HG02623 (cell line): ENCODE measurements around the gene DNMT1.
A peak's percentile ranks its signal among the peaks of the same experiment; 100 is the strongest.

ENCODE experiments used
- ATAC-seq: cut with Tn5 transposase; IDR thresholded peaks from one replicate; pipeline ENCODE4 v1.9.1; 2021; ENCODE audit warnings: moderate library complexity; ENCODE audit not compliant: unreplicated experiment

Gene DNMT1

DNA sequence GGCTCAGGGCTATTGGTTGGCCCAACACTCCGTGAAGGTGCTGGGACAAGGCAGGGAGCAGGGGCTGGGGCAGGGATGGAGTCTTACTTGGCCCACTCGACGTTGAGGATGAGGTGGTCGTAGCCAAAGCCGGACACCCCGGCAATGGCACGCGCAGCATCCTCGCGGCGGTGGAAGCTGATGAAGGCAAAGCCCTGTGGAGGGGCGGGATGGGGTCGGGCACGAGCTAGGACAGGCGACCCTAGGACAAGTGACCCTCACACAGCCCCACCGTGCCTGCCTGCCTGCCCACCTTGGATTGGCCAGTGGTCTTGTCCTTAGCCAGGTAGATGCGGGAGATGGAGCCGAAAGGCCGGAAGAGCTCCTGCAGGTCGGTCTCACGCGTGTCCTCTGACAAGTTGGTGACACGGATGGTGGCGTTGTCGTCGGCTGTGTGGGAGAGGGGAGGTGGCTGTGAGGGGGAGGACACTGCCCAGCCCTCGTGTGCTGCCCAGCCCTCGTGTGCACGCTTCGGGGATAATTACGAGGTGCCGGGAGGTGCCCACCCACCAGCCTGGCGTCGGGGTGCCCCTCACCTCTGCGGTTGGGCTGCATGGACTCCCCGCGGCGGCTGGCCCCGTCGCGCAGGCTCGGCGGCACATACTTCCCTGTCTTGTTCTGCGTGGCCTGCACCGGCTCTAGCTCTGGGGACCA is 79.2 kb downstream of the DNMT1 start:
- no peak for ATAC-seq

DNA sequence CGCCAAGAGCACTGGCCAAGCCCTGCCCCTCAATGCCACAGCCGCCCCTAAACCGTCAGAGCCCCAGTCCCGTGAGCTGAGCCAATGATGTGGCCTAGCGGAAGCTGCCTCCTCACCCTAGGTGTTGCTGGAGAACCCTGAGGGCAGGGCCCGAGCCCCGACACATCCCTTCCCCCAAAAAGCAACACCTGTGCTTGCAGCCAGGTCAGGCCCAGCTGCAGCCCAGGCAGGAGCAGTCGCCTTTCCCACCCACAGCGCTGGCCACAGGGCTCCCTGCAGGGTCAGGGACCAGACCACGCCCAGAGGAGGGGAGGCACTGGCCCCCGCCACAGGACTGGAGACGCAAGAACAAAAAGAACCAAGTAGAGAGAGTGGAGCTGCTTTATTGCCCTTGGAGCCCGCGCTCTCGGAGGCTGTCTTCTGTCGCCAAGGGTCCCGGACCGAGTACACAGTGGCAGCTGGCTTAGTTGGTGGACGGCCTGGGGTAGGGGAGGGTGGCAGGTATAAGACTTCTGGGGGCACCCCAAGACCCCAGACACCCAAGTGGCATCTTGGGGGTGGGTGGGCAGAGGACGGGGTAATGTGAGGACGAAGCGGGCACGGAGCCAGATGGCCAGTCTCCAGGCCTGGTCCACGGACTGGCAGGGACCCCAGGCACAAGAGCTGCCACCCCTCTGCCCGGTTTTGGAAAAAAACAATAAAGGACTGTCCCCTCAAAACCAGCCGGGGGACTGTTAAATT is 79.9 kb downstream of the DNMT1 start:
- no peak for ATAC-seq

DNA sequence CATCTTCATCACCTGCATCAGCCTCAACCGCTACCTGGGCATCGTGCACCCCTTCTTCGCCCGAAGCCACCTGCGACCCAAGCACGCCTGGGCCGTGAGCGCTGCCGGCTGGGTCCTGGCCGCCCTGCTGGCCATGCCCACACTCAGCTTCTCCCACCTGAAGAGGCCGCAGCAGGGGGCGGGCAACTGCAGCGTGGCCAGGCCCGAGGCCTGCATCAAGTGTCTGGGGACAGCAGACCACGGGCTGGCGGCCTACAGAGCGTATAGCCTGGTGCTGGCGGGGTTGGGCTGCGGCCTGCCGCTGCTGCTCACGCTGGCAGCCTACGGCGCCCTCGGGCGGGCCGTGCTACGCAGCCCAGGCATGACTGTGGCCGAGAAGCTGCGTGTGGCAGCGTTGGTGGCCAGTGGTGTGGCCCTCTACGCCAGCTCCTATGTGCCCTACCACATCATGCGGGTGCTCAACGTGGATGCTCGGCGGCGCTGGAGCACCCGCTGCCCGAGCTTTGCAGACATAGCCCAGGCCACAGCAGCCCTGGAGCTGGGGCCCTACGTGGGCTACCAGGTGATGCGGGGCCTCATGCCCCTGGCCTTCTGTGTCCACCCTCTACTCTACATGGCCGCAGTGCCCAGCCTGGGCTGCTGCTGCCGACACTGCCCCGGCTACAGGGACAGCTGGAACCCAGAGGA is 80.6 kb downstream of the DNMT1 start:
- ATAC-seq: no peak

DNA sequence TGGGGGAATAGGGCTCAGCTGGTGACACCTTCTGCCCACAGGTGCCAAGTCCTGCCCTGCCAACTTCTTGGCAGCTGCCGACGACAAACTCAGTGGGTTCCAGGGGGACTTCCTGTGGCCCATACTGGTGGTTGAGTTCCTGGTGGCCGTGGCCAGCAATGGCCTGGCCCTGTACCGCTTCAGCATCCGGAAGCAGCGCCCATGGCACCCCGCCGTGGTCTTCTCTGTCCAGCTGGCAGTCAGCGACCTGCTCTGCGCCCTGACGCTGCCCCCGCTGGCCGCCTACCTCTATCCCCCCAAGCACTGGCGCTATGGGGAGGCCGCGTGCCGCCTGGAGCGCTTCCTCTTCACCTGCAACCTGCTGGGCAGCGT is 81.2 kb downstream of the DNMT1 start:
- ATAC-seq: no peak

DNA sequence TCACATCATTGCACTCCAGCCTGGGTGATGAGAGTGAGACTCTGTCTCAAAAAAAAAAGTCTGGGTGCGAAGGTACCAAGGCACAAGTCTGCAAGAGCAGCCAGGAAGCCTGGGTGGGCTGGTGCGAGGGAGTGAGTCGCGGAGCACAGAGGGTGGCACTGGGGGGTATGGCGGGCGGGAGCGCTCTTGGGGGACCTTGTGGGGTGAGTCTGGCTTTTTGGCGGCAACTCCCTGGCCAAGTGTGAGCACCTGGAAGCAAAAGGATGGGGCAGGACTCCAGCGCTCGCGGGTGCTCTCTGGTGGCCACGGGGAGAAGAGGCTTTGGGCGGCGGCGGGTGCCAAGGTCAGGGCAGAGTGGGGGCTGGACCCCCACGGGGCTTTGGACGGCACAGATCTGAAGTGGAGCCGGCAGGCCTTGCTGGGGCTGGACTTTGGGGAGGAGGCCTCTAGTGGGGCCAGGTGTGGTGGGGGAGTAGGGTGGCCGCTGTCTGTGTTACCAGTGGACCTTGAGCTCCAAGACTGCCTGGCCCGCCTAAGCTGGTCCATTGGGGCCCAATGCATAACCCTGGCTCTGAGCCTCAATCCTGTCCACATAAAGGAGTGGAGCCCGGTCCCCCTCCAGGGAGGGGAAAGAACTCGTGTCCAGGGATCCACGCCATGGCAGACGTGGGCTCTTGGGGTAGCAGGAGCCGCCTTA is 81.7 kb downstream of the DNMT1 start:
- no peak for ATAC-seq

DNA sequence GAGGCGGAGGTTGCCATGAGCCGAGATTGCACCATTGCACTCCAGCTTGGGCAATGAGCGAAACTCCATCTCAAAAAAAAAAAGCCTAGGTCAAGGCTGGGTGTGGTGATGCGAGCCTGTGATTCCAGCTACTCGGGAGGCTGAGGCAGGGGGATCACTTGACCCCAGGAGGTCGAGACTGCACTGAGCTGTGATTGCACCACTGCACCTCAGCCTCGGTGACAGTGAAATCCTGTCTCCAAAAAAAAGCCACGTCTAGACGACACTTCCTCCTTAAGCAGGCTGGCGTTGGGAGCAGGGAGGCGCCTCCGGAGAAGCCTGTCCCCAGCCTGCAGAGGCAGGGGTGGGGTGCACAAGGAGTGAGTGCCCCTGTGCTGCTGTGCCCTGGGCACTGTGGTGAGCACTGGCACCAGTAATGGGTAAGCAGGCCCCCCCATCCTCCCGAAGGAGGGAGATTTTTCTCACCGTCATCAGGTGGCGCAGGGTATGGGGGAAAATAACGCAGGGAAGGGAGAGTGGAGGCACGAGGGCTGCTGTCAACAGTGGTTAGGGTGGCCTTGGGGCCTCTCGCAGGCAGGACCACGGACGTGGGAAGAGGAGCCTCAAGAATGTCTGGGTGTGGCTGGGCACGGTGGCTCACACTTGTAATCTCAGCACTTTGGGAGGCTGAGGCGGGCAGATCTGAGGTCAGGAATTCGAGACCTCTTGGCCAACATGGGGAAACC is 82.6 kb downstream of the DNMT1 start:
- ATAC-seq: no peak

DNA sequence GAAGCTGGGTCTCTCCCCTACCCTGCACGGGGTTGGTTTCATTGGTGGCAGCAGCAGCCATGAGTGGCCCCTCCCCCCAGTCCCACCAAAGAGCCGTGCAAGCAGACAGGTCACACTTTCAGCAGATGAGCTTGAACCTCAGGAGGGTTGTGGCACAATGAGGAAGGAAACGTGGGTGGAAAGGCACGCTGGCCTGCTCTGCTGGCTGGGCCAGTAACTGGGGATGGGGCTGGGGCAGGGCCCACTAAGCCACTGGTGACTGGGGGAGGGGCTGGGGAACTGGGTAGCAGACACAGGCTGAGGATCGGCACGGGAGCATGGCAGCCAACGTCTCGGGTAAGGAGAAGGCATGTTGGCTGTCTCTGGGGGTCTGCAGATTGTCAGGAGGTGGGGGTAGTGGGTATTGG is 83.3 kb downstream of the DNMT1 start, which contains the start of gene P2RY11:
P2RY11 (plus strand) TSS at position 289 of the 407 bp plus-strand sequence; CDS start at position 318, 29 bp downstream.
- peak; percentile 37 for ATAC-seq

DNA sequence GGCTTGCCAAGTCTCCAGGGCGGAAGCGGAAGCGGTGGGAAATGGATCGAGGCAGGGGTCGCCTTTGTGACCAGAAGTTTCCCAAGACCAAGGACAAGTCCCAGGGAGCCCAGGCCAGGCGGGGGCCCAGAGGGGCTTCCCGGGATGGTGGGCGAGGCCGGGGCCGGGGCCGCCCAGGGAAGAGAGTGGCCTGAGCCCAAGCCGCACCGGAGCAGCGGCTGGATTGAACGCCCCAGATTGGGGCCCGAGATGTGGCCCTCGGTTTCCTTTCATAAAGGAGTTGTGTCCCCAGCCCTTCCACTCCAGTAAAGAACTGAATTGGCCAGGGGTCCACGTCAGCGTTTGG is 83.8 kb downstream of the DNMT1 start:
- ATAC-seq: no peak

DNA sequence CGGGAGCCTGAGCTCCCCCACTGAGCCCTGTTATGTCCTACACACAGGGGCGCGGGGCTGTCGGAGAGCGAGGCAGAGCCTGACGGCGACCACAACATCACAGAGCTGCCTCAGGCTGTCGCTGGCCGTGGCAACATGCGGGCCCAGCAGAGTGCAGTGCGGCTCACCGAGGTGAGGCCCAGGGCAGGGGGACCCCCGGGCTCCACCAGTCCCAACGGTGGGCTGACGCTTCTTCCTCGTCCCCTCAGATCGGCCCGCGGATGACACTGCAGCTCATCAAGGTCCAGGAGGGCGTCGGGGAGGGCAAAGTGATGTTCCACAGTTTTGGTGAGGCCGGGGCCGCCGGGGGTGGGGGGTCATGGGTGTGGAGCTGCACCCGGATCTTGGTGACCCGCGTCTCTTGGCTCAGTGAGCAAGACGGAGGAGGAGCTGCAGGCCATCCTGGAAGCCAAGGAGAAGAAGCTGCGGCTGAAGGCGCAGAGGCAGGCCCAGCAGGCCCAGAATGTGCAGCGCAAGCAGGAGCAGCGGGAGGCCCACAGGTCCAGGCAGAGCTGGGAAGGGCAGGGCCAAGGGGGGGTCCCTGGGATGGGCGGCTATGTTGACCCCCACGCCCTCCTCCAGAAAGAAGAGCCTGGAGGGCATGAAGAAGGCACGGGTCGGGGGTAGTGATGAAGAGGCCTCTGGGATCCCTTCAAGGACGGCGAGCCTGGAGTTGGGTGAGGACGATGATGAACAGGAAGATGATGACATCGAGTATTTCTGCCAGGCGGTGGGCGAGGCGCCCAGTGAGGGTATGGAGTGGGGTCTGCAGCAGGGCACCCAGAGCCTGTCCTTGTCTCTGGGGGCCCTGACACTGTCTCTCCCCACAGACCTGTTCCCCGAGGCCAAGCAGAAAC is 84.4 kb downstream of the DNMT1 start:
- no peak for ATAC-seq

DNA sequence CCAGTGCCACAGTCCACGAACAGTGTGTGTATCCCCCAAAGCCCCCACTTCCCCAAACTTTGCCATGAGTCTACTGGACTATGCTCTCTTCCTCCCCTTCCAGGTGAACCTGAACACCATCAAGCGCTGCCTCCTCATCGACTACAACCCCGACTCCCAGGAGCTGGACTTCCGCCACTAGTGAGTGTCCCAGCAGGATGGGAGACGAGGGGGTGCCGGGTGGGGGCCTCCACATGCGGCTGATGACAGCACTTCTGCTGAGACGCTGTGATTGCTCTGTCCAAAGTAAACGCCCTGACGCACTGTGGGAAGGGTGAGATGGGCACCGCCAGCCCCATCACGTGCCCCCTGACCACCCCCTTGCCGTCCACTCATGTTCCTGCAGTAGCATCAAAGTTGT is 85.2 kb downstream of the DNMT1 start:
- ATAC-seq: no peak

DNA sequence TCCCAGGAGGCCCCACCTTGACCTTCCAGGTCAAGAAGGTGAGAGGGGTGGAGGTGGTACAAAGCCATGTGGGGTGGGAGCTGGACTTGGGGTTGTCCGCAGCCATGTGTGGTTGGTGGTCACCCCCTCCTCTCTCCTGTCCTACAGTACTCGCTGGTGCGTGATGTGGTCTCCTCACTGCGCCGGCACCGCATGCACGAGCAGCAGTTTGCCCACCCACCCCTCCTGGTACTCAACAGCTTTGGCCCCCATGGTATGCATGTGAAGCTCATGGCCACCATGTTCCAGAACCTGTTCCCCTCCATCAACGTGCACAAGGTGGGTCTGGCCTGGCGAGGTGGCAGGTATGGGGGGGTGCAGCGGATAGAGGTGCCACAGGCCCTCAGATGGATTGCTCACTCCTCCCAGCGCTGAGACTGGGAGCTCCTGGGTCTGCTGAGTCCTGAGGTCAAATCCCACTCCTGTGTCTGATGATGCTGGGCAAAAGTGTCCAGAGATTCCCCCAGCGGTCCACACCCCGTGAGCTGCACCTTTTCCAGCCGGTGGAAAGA is 86.9 kb downstream of the DNMT1 start:
- no peak for ATAC-seq

DNA sequence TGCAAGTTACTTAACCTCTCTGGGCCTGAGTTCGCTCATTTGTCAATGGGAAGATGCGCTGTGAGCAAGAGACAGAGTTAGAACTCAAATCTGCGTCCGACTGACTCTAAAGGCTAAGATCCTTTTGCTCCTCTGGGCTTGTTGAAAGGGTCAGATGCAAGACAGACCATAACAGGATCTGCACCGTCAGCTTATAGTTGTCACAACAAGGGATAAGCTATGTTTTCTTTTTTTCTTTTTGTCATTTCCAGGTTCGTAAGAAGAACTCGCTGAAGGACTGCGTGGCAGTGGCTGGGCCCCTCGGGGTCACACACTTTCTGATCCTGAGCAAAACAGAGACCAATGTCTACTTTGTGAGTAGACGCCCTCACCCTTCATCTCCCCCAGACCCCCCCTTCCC is 87.5 kb downstream of the DNMT1 start:
- ATAC-seq: no peak

DNA sequence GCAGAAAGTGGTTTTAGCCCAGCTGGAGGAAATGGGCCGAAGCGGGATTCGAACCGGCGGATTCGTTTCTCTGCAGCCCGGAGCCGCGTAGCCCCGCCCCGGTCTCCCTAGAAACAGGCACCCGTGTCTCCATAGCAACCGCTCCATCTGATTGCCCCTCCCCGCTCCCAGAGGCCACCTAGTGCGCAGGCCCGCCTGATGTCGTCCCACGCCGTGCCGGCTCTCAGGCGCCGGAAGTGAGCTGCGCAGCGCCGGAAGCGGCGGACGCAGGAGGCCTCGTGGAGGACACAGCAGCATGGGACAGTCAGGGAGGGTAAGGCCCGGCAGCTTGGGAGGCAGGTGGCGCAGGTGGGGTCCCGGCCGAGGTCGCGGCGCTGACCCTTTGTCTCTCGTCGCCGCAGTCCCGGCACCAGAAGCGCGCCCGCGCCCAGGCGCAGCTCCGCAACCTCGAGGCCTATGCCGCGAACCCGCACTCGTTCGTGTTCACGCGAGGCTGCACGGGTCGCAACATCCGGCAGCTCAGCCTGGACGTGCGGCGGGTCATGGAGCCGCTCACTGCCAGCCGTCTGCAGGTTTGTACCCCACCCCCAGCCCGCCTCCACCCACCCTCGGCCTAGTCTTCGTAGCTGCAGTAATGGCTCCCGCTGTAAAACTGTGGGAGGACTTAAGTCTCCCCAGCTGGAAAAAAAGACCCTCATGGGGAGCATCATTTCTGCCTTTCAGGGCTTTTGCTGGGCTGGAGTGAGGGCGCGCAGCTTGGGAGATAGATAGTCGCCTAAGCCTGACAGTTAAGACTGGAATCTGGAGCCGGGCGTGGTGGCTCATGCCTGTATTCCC is 88.4 kb downstream of the DNMT1 start, which contains the start of gene PPAN:
PPAN (plus strand) TSS at position 263 of the 837 bp plus-strand sequence; CDS start at position 296, 33 bp downstream.
- peak; percentile 44 for ATAC-seq

DNA sequence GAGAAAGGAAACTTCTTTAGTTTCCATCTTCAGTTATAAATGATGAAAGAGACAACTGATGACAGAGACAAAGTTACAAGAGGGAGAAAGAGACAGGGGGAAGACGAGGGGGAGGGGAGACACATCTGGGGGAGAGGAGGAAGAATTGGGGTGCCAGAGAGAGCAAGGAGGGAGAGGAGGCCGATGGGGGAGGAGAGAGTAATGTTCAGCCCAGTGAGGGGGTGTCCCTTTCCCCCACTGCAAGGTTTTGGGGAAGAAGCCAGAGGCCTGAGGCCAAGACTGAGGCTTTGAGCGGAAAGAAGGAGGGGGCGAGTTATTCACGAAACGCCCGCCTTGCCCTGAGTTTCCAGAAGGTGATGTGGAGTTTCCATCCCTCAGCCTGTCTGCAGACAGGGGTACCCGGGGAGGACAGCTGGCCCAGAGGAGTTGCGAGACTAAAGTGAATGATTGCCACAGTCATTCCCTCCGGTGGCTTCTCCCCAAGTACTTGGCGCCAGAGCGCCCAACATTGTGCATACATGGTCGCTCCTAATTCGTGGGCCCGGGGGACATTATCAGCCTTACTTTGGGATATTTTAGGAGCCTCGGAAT is 89.1 kb downstream of the DNMT1 start:
- peak; percentile 15 for ATAC-seq

DNA sequence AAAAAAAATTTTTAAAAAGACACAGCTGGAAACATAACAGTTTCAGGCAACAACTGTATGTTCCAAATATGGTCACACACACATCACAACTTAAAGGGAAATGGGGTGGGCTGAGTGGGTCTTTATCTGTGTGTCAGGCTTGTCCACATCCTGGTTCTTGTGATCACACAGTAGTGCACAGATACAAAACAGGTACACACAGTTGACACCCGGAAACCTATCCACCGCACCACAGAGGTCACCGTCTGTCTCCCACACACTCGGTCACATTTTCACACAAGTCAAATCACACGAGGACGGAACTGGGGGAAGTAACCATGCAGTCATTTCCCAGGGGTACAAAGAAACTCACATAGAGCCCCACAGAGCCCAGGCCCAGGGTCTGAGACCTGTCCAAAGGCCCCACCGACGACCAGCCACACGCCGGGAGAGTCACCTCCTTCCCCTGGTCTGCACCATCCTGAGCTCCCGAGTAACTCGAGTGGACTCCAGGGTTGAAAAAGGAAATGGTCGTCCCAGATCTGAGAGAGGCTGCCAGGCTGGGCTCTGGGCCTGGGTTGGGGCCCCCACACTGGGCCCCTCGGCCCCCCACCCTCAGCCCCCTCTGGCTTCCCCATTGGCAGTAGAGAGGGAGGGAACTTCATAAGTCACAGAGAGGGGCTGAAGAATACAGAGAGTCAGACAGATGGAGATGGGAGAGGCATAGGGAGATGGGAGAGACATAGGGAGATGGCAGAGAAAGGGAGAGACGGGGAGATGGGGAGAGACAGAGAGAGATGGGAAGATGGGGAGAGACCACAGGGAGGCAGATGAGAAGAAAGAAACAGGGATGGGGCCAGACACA is 89.9 kb downstream of the DNMT1 start:
- ATAC-seq: peak; percentile 31

DNA sequence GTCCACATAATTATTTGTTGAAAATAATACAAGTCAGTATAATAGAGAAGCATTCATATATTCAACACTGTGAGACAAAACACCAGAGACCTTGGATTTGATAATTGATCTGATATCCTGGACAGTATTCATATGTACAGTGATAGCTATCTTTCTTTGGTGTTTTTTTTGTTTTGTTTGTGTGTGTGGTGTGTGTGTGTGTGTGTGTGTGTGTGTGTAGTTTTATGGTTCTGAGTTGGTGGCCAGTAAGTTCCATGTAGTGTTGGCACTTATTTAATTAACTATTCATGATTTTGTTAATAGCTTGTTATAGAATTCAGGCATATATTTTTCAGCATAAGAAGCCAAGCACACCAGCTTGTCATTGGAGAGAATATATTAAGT is 90.6 kb downstream of the DNMT1 start:
- no peak for ATAC-seq

DNA sequence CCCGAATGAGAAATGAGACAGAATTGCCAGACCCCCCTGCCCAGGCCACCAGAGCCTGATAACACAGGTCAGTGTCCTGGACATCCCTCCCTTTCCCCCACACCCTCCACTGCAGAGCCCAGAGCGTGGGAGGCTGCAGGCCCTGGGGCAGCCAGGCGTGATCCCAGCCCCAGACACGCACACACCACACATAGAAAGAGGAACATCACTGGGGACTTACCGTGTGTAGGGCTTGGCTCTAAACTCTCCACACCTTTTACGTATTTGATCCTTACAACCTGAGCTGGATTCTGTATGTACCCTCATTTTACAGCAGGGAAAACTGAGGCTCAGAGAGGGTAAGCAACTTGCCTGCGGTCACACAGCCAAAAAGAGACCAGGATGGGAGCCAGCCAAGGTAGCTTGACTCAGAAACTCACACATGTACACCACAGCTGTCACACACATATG is 91.9 kb downstream of the DNMT1 start:
- peak; percentile 27 for ATAC-seq
